AG04449 (cell line): ENCODE measurements around the gene GM2A.
"Not testable (repeated sequence)": the region's sequence is repeated elsewhere in the genome, so short reads cannot be mapped to it uniquely, and the experiment has no call there.

Experiments
- CTCF ChIA-PET: fragments of 350-600 bp; formaldehyde crosslinking; extraction: SDS; loops from one replicate; lab custom pipeline; 2021; ENCODE audit warnings: antibody characterized with exemption; lab: Yijun Ruan, JAX
- POLR2A ChIA-PET: fragments of 400-600, 350-600 bp; formaldehyde crosslinking; extraction: SDS; loops from one replicate; lab custom pipeline; 2020; ENCODE audit warnings: antibody characterized with exemption, inconsistent platforms; lab: Yijun Ruan, JAX
- DNase-seq: peaks from one replicate; pipeline ENCODE4 v3.0.0-alpha.2; 2010; ENCODE audit warnings: low read depth, low spot score
- H3K4me3 ChIP-seq: 2 replicates; pipeline ENCODE4 v1.5.1; 2011; ENCODE audit warnings: low read depth, mild to moderate bottlenecking, control low read depth, low read length
- CTCF ChIP-seq: IDR thresholded peaks from one replicate; pipeline ENCODE4 v1.5.1; 2011; ENCODE audit warnings: mild to moderate bottlenecking, moderate library complexity, low read length, control low read depth, inconsistent platforms; ENCODE audit not compliant: insufficient read depth; ENCODE audit errors: missing control alignments

The GM2A gene

GRCh38 chr5:151251621-151252020 lies 1.4 kb upstream of the GM2A start:
- CTCF ChIA-PET = interaction anchor here (1.0 to 2.3 kb wide), 2 partner anchors 9 to 10 kb away, joined by 3 to 8 read pairs; no protein-coding TSS in a partner anchor
- POLR2A ChIA-PET = no interaction called here
- no peak overlapping the region for H3K4me3 ChIP-seq
- DNase-seq = no peak
- TF ChIP-seq CTCF = no peak

GRCh38 chr5:151253605-151253950 lies 593 bp downstream of the GM2A start:
- H3K4me3 ChIP-seq = peak overlapping the region; percentile 79
- POLR2A ChIA-PET = interaction anchor here (1.1 to 1.2 kb wide), 2 partner anchors 10 to 32 kb away, joined by 3 to 5 read pairs; no protein-coding TSS in a partner anchor
- no peak for DNase-seq
- no peak for TF ChIP-seq CTCF
- CTCF ChIA-PET = interaction anchor here (1.4 to 1.9 kb wide), 2 partner anchors 15 to 60 kb away, joined by 4 read pairs; no protein-coding TSS in a partner anchor

GRCh38 chr5:151254556-151254955 lies 1.6 kb downstream of the GM2A start:
- TF ChIP-seq CTCF = no peak
- POLR2A ChIA-PET = no interaction called here
- no peak for DNase-seq
- CTCF ChIA-PET = interaction anchor here (0.9 to 1.9 kb wide), 2 partner anchors 9 to 16 kb away, joined by 3 to 4 read pairs; no protein-coding TSS in a partner anchor
- no peak overlapping the region for H3K4me3 ChIP-seq

GRCh38 chr5:151254990-151255389 lies 2.0 kb downstream of the GM2A start:
- POLR2A ChIA-PET, H3K4me3 ChIP-seq, DNase-seq: not testable (repeated sequence)
- CTCF ChIA-PET = interaction anchor here (1.9 kb wide), 1 partner anchor 16 kb away, joined by 4 read pairs; no protein-coding TSS in a partner anchor

GRCh38 chr5:151255621-151256286 lies 2.8 kb downstream of the GM2A start:
- DNase-seq = no peak
- CTCF ChIA-PET = no interaction called here
- H3K4me3 ChIP-seq = no peak overlapping the region
- no peak for TF ChIP-seq CTCF
- POLR2A ChIA-PET = no interaction called here

- ChIA-PET POLR2A (no interaction called here), CTCF (interaction anchor here (1.3 kb wide), 1 partner anchor 19 kb away, joined by 4 read pairs; no protein-coding TSS in a partner anchor)
- DNase-seq = no peak
- no peak overlapping the region for H3K4me3 ChIP-seq
- no peak for TF ChIP-seq CTCF
Observed at GRCh38 chr5:151257731-151258181, 4.8 kb downstream of the GM2A start.
